HG02943 (cell line): ENCODE results near the gene ZNF641.
A peak's percentile ranks its signal among the peaks of the same experiment; 100 is the strongest.

ENCODE experiments used
- ATAC-seq: cut with Tn5 transposase; IDR thresholded peaks from one replicate; pipeline ENCODE4 v1.9.1; 2021; ENCODE audit warnings: mild to moderate bottlenecking, low read depth, moderate library complexity; ENCODE audit not compliant: unreplicated experiment

Gene ZNF641

GRCh38 chr12:48350249-48351021, at the start of gene ZNF641:
Gene ZNF641, minus strand, starts transcription at chr12:48350919. Its CDS starts 2,829 bp downstream, at chr12:48348090.
- ATAC-seq, result peak; percentile 72

- no peak for ATAC-seq
These were observed 39.3 kb upstream of the ZNF641 start for GRCh38 chr12:48390026-48390425.

GRCh38 chr12:48389409-48389808, 38.7 kb upstream of the ZNF641 start:
- ATAC-seq, result no peak

GRCh38 chr12:48388938-48389337, 38.2 kb upstream of the ZNF641 start:
- no peak for ATAC-seq

- no peak for ATAC-seq
These were observed 37.7 kb upstream of the ZNF641 start for GRCh38 chr12:48388460-48388859.

- ATAC-seq, result no peak
These were observed 29.9 kb upstream of the ZNF641 start for GRCh38 chr12:48380596-48380995.

GRCh38 chr12:48379794-48380193, 29.1 kb upstream of the ZNF641 start:
- no peak for ATAC-seq

GRCh38 chr12:48377646-48378045, 26.9 kb upstream of the ZNF641 start:
- no peak for ATAC-seq

- no peak for ATAC-seq
These were observed 23.4 kb upstream of the ZNF641 start for GRCh38 chr12:48374164-48374563.

GRCh38 chr12:48366131-48366530, 15.4 kb upstream of the ZNF641 start:
- no peak for ATAC-seq

- ATAC-seq, result no peak
These were observed 11.1 kb upstream of the ZNF641 start for GRCh38 chr12:48361664-48362339.

GRCh38 chr12:48358937-48359513, 8.3 kb upstream of the ZNF641 start:
- ATAC-seq, result no peak

- no peak for ATAC-seq
These were observed 5.5 kb upstream of the ZNF641 start for GRCh38 chr12:48356041-48356768.

GRCh38 chr12:48352157-48352760, 1.5 kb upstream of the ZNF641 start:
- ATAC-seq, result no peak

- ATAC-seq, result peak; percentile 33
These were observed 446 bp upstream of the ZNF641 start for GRCh38 chr12:48351022-48351708.

GRCh38 chr12:48349471-48349870, 1.2 kb downstream of the ZNF641 start:
- no peak for ATAC-seq

- ATAC-seq, result no peak
These were observed 7.7 kb downstream of the ZNF641 start for GRCh38 chr12:48342980-48343379.

GRCh38 chr12:48340943-48341342, 9.8 kb downstream of the ZNF641 start:
- no peak for ATAC-seq

- ATAC-seq, result no peak
These were observed 11.1 kb downstream of the ZNF641 start for GRCh38 chr12:48339442-48340117.
